WI38 (cell line): Measurements from ENCODE around the gene KRT28.

ENCODE experiments used
- H3K4me3 ChIP-seq: 2 replicates; pipeline ENCODE4 v1.5.1; 2011; ENCODE audit warnings: low read depth, mild to moderate bottlenecking, control low read depth, low read length
- CTCF ChIP-seq: IDR thresholded peaks from 2 replicates; pipeline ENCODE4 v1.5.1; 2012; ENCODE audit warnings: low read depth, mild to moderate bottlenecking, control low read depth, low read length

Gene KRT28

DNA sequence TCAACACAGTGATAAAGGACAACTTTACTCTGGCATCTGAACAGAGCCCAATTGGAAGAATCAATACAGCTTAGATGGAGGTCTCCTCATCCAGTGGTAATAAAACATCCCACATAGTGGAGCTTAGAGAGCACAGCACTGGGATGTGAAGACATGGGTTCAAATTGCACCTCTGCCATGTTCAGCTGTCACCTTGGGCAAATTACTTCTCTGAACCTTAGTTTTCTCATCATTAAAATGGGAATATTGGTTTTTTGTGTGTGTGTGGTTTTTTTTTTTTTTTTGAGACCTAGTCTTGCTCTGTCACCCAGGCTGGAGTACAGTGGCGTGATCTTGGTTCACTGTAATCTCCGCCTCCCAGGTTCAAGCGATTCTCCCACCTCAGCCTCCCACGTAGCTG, 36.3 kb upstream of the KRT28 start:
- H3K4me3 ChIP-seq, result no peak overlapping the region
- TF ChIP-seq CTCF, result no peak

DNA sequence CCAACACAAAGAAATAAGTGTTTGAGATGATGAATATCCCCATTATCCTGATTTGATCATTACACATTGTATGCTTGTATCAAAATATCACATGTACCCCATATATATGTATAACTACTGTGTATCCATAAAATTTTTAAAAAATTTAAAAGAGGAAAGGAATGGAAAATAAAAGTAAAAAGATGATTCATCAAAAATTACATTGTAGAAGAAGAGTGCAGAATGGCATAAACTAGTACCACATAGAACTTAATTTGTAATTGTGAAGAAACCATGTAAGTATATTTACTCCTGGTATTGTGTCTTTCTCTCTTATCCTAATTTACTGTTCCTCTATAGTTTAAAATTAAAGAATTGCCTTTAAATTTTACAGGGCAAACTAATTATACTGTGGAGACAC, 34.1 kb upstream of the KRT28 start:
- no peak overlapping the region for H3K4me3 ChIP-seq
- TF ChIP-seq CTCF, result no peak

GRCh38 chr17:40832840-40833239, 33.1 kb upstream of the KRT28 start:
- no peak overlapping the region for H3K4me3 ChIP-seq
- no peak for TF ChIP-seq CTCF

- no peak for TF ChIP-seq CTCF
- H3K4me3 ChIP-seq, result no peak overlapping the region
Observed at GRCh38 chr17:40830085-40830776, 30.5 kb upstream of the KRT28 start.

- no peak for TF ChIP-seq CTCF
- no peak overlapping the region for H3K4me3 ChIP-seq
Observed at GRCh38 chr17:40828454-40829044, 28.8 kb upstream of the KRT28 start.

GRCh38 chr17:40827746-40828453, 28.1 kb upstream of the KRT28 start:
- no peak for TF ChIP-seq CTCF
- H3K4me3 ChIP-seq, result no peak overlapping the region

- TF ChIP-seq CTCF, result no peak
- no peak overlapping the region for H3K4me3 ChIP-seq
Observed at GRCh38 chr17:40825599-40825998, 25.8 kb upstream of the KRT28 start.
